Vagina (tissue), 2 donors: ENCODE results near the gene NIPSNAP2. TPM values are rescaled to one million over a fixed set of nuclear protein-coding genes. Genes with fewer than 3 reads are reported as not detected.

Source experiments
- DNase-seq, 2 donors: peaks; one replicate each; pipeline ENCODE4 v3.0.0-alpha.2; 2017; ENCODE audit errors: extremely low spot score in 2 of 2
- H3K27ac ChIP-seq: fragments of 200-600 bp; sonication (generic); one replicate; pipeline ENCODE4 v1.5.1; 2019
- H3K27me3 ChIP-seq: fragments of 200-600 bp; sonication (generic); one replicate; pipeline ENCODE4 v1.5.1; 2019
- H3K36me3 ChIP-seq, 2 donors: fragments of 200-600 bp; sonication (generic); one replicate each; pipeline ENCODE4 v1.5.1; 2017 to 2019
- H3K4me1 ChIP-seq: fragments of 200-600 bp; sonication (generic); one replicate; pipeline ENCODE4 v1.5.1; 2019
- H3K4me3 ChIP-seq, 2 donors: fragments of 200-600 bp; sonication (generic); 1 replicate in 1 of 2; 2 replicates in 1 of 2; pipeline ENCODE4 v1.5.1; 2016 to 2019
- H3K9me3 ChIP-seq: fragments of 200-600 bp; sonication (generic); one replicate; pipeline ENCODE4 v1.5.1; 2019
- POLR2A ChIP-seq, 2 donors: fragments of 450-650 bp; IDR thresholded peaks; one replicate each; pipeline ENCODE4 v1.6.1; 2017; ENCODE audit warnings: antibody characterized with exemption in 2 of 2, mild to moderate bottlenecking in 2 of 2, moderate library complexity in 2 of 2
- POLR2AphosphoS5 ChIP-seq, 2 donors: sonication (generic); formaldehyde crosslinking; IDR thresholded peaks; one replicate each; pipeline ENCODE4 v1.9.0; 2017; ENCODE audit warnings: antibody characterized with exemption in 2 of 2, mild to moderate bottlenecking in 2 of 2, low read depth in 1 of 2; ENCODE audit not compliant: insufficient read depth in 1 of 2
- intact Hi-C: fragments of 100-400 bp; cut with DNase I; formaldehyde crosslinking; loops from one replicate; pipeline ENCODE4 v1.15.1; 2023
- total RNA-seq: library from RNA; depleted of rRNA; stranded (reverse); fragments of >200 nt; gene quantifications from one replicate; pipeline ENCODE4 v1.2.3, GENCODE V29; 2016
- TF ChIP-seq, protein P1 (sequence below), 3 experiments: fragments of 450-650 bp in 2 of 3; fragments of 200-600 bp in 1 of 3; sonication (generic) in 1 of 3; IDR thresholded peaks; one replicate each; pipeline ENCODE4 v1.5.1; 2017 to 2019; ENCODE audit warnings: antibody characterized with exemption in 3 of 3, mild to moderate bottlenecking in 2 of 3, moderate library complexity in 2 of 3

The NIPSNAP2 gene
- total RNA-seq, 1 donor from 2014 or later: 72.2 TPM

DNA sequence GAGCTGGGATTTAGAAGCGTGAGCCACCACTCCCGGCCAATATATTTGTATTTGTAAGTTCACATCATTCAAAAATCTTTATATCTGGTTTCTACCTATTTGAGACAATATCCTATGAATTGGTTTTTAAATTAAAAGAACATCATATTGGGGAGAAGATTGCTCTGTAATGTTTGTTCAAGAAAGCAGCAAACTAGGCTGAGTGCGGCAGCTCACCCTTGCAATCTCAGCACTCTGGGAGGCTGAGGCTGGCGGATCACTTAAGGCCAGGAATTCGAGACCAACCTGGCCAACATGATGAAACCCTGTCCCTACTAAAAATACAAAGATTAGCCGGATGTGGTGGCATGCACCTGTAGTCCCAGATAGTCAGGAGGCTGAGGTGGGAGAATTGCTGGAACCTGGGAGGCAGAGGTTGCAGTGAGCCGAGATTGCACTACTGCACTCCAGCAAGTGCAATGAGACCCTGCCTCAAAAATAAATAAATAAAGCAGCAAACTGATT lies 9.4 kb downstream of the NIPSNAP2 start:
- peaks cover 0 to 8% of the 10 kb centered on the region in 2 donors for H3K36me3 ChIP-seq
- DNase-seq: no peak
- peaks cover 15% of the 10 kb centered on the region for H3K4me1 ChIP-seq
- no peaks in the 10 kb centered on the region for H3K9me3 ChIP-seq
- no peak overlapping the region for H3K27ac ChIP-seq
- TF ChIP-seq POLR2A (IDR thresholded peaks at IDR 0.05): no peak
- TF ChIP-seq, protein P1, sequence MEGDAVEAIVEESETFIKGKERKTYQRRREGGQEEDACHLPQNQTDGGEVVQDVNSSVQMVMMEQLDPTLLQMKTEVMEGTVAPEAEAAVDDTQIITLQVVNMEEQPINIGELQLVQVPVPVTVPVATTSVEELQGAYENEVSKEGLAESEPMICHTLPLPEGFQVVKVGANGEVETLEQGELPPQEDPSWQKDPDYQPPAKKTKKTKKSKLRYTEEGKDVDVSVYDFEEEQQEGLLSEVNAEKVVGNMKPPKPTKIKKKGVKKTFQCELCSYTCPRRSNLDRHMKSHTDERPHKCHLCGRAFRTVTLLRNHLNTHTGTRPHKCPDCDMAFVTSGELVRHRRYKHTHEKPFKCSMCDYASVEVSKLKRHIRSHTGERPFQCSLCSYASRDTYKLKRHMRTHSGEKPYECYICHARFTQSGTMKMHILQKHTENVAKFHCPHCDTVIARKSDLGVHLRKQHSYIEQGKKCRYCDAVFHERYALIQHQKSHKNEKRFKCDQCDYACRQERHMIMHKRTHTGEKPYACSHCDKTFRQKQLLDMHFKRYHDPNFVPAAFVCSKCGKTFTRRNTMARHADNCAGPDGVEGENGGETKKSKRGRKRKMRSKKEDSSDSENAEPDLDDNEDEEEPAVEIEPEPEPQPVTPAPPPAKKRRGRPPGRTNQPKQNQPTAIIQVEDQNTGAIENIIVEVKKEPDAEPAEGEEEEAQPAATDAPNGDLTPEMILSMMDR (IDR thresholded peaks at IDR 0.05): no peak
- no peak for TF ChIP-seq POLR2AphosphoS5 (IDR thresholded peaks at IDR 0.05; ENCODE audit: insufficient read depth in 1 of 2, low read depth in 1 of 2)
- no peaks in the 10 kb centered on the region for H3K27me3 ChIP-seq
- intact Hi-C loops: no loop called here
- H3K4me3 ChIP-seq: no peak overlapping the region

DNA sequence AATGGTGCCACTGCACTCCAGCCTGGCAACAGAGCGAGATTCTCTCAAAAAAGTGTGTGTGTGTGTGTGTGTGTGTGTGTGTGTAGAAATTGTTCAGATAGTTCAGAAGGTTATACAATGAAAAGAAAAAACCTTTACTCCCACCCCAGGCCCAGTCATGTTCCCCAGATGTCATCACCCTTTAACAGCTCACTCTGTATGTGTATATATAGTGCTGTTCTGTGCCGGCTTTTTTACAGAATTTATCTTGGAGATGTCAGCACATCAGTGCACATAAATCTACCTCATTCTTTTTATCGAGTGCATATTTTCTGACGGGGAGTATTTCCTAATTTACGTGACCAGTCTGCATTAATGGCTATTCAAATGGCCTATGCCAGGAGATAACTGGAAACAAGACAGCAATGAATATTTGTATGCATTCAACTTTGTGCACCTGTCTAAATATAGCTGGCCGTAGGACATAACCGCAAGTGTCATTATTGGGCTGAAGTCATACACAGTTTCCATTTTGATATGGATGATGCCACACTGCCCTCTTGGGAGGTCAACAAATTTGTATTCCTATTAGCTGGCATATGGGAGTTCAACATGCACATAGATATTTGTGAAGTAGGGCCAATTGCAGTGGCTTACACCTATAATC lies 11.7 kb downstream of the NIPSNAP2 start:
- no peaks in the 10 kb centered on the region for H3K9me3 ChIP-seq
- peaks cover 0 to 31% of the 10 kb centered on the region in 2 donors for H3K36me3 ChIP-seq
- intact Hi-C loops: no loop called here
- TF ChIP-seq, protein P1 (IDR thresholded peaks at IDR 0.05): no peak
- TF ChIP-seq POLR2A (IDR thresholded peaks at IDR 0.05): no peak
- TF ChIP-seq POLR2AphosphoS5 (IDR thresholded peaks at IDR 0.05; ENCODE audit: insufficient read depth in 1 of 2, low read depth in 1 of 2): no peak
- H3K4me1 ChIP-seq: peaks cover 11% of the 10 kb centered on the region
- no peak overlapping the region for H3K27ac ChIP-seq
- no peaks in the 10 kb centered on the region for H3K27me3 ChIP-seq
- no peak for DNase-seq
- H3K4me3 ChIP-seq: no peak overlapping the region

DNA sequence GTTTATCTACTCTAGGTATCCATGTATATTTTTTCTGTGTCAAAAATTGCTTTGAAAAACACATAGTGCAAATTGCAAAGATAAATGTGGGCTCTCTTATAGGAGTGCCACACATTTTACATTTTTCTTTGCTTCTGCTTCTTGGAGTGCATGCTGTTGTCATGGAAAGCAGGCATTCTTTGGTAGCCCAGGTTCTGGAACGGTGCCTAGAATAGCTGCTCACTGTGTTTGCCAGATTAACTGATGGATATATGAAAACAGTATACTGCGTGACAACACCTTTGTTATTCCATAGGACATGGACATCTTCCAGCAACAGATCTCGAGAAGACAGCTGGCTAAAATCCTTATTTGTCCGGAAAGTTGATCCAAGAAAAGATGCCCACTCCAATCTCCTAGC lies 13.4 kb downstream of the NIPSNAP2 start:
- H3K9me3 ChIP-seq: no peaks in the 10 kb centered on the region
- TF ChIP-seq, protein P1 (IDR thresholded peaks at IDR 0.05): no peak
- no peak for TF ChIP-seq POLR2A (IDR thresholded peaks at IDR 0.05)
- no peak for TF ChIP-seq POLR2AphosphoS5 (IDR thresholded peaks at IDR 0.05; ENCODE audit: insufficient read depth in 1 of 2, low read depth in 1 of 2)
- intact Hi-C loops: no loop called here
- peaks cover 1% of the 10 kb centered on the region for H3K4me1 ChIP-seq
- H3K36me3 ChIP-seq: peaks cover 0 to 46% of the 10 kb centered on the region in 2 donors
- no peaks in the 10 kb centered on the region for H3K27me3 ChIP-seq
- H3K27ac ChIP-seq: no peak overlapping the region
- DNase-seq: no peak
- H3K4me3 ChIP-seq: no peak overlapping the region

DNA sequence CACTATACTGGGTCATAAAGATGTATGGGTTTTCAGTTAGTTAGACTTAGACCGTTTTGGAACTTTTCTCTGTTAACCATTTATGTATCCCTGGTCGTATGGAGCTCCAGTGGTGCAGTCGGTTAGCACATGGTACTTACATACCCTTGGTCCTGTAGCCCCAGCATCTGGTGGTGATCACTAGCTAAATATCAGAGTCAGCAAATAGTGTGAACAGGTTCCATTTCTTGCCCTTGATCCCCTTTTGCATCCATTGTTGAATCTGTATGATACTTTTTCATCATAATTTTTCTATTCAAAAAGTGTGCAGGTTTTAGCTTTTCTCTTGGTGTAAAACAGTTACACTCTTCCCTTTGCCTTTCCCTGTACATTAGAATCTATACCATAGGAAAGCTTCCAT lies 15.9 kb downstream of the NIPSNAP2 start:
- intact Hi-C loops: no loop called here
- TF ChIP-seq, protein P1 (IDR thresholded peaks at IDR 0.05): no peak
- no peak for TF ChIP-seq POLR2A (IDR thresholded peaks at IDR 0.05)
- TF ChIP-seq POLR2AphosphoS5 (IDR thresholded peaks at IDR 0.05; ENCODE audit: insufficient read depth in 1 of 2, low read depth in 1 of 2): no peak
- Histone ChIP-seq H3K27me3 (no peaks in the 10 kb centered on the region), H3K9me3 (no peaks in the 10 kb centered on the region), H3K4me3 (no peak overlapping the region), H3K27ac (no peak overlapping the region), H3K36me3 (peaks cover 3 to 68% of the 10 kb centered on the region in 2 donors), H3K4me1 (no peaks in the 10 kb centered on the region)
- no peak for DNase-seq

DNA sequence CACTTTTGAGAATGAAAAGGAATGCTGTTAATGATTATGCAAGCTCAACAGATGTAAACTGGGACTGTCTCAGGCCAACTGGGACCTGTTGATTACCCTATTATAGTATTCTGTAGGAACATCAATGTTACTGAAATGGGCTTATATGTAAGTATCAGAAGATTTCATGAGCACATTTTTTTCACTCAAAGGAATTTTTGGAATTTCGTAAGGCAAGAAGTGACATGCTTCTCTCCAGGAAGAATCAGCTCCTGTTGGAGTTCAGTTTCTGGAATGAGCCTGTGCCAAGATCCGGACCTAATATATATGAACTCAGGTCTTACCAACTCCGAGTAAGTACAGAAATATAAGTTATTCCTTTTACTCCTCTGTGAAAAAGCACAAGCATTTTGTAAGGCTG lies 19.2 kb downstream of the NIPSNAP2 start:
- H3K4me3 ChIP-seq: no peak overlapping the region
- TF ChIP-seq, protein P1 (IDR thresholded peaks at IDR 0.05): no peak
- no peak for TF ChIP-seq POLR2A (IDR thresholded peaks at IDR 0.05)
- TF ChIP-seq POLR2AphosphoS5 (IDR thresholded peaks at IDR 0.05; ENCODE audit: insufficient read depth in 1 of 2, low read depth in 1 of 2): no peak
- intact Hi-C loops: no loop called here
- H3K4me1 ChIP-seq: no peaks in the 10 kb centered on the region
- no peaks in the 10 kb centered on the region for H3K27me3 ChIP-seq
- peaks cover 3 to 78% of the 10 kb centered on the region in 2 donors for H3K36me3 ChIP-seq
- H3K9me3 ChIP-seq: no peaks in the 10 kb centered on the region
- DNase-seq: no peak
- no peak overlapping the region for H3K27ac ChIP-seq
